NCI-H460 (cell line): ENCODE measurements around the gene GRAMD1A. TPM values are rescaled to one million over a fixed set of nuclear protein-coding genes. Genes with fewer than 3 reads are reported as not detected.
"Not testable (repeated sequence)": the region's sequence is repeated elsewhere in the genome, so short reads cannot be mapped to it uniquely, and the experiment has no call there.

Source experiments
- DNase-seq: peaks from one replicate; pipeline ENCODE4 v3.0.0-alpha.2; 2016; ENCODE audit warnings: low read depth; ENCODE audit errors: extremely low read depth
- total RNA-seq: library from RNA; depleted of rRNA; stranded (reverse); fragments of >200 nt; shearing (Covaris generic); gene quantifications from 2 replicates; pipeline ENCODE4 v1.2.3, GENCODE V29; 2014

Gene GRAMD1A
- total RNA-seq, 1 experiment from 2014 or later, result 34.5 TPM

DNA sequence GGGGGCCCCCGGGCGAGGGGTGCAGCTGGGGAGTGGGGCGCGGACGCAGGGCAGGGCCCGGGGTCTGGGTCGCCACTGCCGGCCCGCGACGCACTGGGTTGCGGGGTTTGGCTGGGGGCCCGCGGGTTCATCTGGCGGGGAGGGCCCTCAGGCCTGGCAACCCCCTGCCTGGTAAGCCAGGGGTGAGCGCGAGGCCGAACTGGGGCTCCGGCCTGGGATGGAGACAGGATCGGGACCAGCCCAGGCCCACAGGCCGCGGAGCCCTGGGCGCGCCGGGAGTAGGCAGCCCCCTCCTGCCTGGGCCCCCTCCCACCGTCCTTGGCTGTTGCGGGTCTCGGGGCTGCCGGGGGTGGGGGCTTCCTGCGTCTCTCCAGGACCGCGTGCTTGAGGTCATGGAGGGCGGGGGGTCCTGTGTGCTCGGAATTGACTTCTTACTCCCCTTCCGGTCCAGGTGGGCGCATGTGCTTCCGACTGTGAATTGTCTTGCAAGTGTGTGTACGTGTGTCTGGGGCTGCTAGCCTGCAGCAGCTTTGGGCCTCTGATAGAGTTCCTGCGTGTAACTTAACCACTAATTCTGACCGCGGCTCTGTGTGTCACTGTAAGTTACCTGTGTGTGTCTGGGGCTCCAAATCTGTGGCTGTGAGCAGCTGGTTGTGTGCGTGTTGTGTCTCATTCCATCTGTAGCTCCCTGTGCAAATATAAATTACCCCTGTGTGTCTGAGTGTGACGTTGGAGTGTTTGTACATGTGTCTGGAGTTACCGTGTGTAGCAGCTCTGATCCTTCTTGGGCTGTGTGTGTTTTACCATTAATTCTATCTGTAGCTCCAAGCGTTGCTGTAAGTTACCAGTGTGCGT lies 751 bp downstream of the GRAMD1A start:
- no peak for DNase-seq

- DNase-seq, result no peak
These were observed 2.0 kb downstream of the GRAMD1A start for GRCh38 chr19:35002037-35002535.

DNA sequence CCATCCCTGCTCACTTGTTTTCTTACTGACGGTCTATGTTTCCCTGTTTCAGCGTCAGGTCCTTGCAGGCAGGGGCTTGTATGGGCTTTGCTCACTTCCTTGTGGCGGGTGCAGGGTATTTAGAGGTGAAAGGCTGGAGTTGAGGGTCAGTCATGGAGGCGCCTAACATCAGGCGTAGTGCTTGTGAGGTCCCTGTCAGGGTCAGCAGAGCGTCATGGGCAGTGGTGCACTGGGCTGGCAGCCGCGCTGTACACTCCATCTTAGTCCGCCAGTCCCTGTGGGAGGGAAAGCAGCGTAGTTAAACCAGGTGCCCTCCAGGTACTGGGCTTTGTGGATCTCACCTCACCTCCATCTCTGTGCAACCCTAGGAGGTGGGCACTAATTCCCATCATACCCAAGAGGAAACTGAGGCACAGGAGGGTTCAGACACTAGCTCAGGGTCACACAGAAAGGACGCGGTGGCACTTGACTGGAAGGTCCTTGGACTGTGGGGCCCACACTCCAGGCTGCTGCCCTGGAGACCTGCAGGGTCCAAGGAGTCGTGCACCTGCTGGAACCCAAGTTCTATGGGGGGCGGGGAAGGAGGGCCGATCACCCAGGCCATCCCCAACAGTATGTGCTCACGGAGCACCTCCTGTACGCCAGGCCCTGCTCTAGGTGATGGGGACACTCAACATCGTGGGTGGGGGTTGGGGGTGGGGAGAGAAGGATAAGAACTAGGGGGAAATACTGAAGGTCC lies 4.6 kb downstream of the GRAMD1A start:
- DNase-seq, result no peak

DNA sequence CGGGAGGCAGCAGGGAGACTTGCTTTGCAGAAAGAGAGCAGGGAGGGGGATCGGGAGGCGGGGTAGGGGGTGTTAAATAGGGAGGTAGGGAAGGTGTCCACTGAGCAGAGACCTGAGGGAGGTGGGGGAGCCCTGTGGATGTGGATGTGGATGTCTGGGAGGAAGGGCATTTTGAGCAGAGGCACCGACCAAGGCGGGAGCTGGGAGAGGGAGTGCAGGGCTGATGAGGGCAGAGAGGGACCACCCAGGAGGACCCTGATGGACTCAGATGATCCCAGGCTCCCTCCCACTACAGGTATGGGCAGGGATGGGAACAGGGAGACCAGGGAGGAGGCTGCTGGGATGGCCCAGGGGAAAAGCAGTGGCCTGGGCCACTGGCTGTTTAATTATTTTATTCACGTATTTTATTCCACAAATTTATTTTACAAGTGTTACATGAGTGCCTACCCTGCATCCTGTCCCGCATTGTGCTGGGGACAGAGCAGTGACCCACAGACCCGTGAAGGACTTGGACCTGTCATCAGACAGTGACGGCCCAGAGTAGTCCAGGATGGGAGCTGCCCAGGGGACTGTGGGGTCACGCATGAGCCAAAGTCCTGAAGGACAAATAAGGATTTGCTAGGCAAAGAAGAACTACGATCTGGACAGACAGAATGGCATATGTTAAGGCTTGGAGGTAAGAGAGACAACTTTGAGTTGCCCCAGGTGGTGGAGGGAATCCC lies 5.3 kb downstream of the GRAMD1A start:
- DNase-seq, result no peak

DNA sequence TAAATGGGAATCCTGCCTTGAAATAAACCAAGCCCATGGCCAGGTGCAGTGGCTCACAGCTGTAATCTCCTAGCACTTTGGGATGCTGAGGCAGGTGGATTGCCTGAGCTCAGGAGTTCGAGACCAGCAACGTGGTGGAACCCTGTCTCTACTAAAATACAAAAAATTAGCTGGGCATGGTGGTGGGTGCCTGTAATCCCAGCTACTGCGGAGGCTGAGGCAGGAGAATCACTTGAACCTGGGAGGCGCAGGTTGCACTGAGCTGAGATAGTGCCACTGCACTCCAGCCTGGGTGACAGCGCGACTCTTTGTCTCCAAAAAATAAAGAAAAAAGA lies 5.9 kb downstream of the GRAMD1A start:
- DNase-seq, result not testable (repeated sequence)

DNA sequence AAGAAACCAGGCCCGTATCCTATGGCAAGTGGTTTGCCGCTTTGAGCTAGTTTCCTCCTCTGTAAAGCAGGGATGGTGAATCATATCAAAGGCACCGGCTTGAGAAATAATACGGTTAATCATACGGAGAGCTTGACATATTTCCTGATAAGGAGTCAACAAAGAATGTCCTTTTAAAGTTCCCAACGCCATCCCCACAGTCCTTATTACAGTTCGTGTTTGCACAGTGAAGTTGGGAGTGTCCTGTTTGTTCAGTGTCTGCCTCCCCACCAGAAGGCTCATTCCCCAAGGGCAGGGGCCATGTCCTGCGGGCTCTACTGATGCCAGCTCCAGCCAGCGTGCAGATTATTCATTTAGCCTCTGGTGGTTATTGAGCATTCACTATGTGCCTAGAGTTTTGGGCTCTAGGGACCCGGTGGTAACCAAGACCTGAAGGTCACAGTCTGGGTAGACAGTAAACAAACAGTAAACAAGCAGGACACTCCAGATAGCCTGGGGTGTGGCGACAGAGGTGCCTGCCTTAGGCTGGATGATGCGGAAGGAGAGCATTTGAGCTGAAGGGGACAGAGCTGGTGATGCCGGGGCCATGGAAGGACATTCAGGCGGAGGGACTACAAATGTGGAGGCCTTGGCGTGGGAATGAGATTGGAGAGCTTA lies 6.3 kb downstream of the GRAMD1A start:
- peak; percentile 41 for DNase-seq

- DNase-seq, result no peak
These were observed 6.9 kb downstream of the GRAMD1A start for GRCh38 chr19:35006999-35007365.

GRCh38 chr19:35007427-35007826 lies 7.3 kb downstream of the GRAMD1A start:
- DNase-seq, result not testable (repeated sequence)

DNA sequence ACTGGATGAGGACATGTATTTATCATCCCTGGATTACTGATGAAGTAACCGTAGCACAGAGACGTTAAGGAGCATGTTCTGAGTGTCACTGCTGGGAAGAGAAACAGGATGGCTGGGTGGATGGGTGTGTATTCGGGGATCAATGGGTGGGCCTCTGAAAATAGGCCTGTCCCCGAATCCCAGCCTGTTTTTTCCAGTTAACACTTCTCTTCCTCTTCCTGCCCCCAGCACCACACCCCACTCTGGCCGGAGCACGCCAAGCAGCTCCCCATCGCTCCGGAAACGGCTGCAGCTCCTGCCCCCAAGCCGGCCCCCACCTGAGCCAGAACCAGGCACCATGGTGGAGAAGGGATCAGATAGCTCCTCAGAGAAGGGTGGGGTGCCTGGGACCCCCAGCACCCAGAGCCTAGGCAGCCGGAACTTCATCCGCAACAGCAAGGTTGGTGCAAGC lies 8.8 kb downstream of the GRAMD1A start:
- no peak for DNase-seq

DNA sequence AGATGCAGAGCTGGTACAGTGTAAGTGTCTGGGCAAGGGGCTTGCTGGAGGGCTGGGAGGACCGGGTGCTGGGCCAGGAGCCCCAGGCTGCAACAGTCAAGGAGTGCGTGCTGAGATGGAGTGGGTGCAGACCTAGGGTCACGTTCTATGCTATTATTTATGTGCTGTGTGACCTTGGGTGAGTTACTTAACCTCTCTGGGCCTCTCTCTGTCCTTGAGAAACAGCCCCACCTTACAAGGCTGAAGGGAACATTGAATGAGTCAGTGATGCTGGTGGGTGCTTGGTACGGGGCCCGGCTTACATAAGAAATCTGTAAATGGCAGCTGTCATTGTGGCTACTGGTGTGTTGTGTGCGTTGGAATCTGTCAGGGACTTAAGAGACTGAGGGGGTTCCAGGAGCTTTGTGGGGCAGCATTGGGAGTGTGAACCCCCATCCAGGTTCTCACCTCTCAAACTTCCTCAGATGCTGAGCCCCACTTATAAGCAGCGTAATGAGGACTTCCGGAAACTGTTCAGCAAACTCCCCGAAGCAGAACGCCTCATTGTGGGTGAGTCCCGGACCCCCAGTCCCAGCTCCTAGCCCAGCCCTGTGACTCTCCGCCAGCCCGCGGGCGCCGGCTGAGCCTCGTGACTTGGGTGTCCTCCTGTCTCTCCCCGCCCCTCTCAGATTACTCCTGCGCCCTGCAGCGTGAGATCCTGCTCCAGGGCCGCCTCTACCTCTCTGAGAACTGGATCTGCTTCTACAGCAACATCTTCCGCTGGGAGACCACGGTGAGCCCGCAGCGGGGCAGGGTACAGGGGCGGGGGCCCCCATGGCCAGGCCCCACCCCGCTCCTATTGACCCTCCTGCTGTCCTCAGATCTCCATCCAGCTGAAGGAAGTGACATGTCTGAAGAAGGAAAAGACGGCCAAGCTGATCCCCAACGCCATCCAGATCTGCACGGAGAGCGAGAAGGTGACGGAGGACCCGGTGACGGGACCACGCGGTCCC lies 9.6 kb downstream of the GRAMD1A start:
- DNase-seq, result no peak

DNA sequence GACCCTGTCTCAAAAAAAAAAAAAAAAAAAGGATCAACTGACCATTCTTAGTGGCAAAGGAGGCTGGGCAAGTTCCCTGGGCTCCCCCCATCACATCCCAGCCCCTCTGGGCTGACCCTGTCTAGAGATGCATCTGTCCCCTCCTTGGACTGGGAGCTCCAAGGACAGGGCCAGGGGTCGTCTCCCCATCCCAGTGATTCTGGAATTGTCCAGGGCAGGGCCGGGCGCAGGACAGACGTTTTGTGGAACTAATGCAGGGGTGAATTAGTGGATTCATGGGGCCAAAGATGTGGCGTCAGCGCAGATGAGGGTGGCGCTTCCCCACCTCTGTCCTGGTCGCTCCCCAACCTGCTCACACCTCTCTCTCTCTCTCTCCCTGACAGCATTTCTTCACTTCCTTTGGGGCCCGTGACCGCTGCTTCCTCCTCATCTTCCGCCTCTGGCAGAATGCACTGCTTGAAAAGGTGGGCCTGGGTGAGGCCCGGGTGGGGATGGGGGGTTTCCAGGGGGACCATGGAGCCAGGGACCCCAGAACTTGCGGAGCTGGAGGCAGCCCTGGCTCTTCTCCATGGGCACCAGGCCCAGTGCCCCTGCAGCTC lies 11.1 kb downstream of the GRAMD1A start:
- DNase-seq, result no peak

- DNase-seq, result no peak
These were observed 11.9 kb downstream of the GRAMD1A start for GRCh38 chr19:35011737-35012682.

DNA sequence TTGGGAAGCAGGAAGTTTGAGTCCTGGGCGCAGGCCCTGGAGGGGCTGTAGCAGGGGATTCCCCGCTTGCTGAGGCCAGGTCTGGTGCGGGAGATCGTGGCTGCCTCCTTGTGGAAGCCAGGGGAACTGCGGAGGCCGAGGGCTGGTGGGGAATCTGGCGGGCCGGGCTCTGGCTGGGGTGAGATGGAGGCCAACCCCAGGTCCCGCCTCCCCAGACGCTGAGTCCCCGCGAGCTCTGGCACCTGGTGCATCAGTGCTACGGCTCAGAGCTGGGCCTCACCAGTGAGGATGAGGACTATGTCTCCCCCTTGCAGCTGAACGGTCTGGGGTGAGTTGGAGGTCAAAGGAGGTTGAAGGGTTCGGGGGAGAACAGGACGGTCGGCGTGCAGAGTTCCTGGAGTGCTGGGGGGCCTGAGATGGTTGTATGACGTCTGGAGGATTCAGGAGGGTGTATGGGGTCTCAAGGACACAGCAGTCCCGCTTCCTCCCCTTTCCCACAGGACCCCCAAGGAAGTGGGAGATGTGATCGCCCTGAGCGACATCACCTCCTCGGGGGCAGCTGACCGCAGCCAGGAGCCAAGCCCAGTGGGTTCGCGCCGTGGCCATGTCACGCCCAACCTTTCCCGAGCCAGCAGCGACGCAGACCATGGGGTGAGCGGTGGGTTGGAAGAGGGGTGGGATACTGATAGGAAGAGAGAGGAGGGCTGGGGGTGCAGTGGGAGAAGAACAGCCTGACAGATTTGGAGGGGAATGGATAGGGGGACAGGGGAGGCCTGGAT lies 13.1 kb downstream of the GRAMD1A start:
- peak; percentile 15 for DNase-seq

DNA sequence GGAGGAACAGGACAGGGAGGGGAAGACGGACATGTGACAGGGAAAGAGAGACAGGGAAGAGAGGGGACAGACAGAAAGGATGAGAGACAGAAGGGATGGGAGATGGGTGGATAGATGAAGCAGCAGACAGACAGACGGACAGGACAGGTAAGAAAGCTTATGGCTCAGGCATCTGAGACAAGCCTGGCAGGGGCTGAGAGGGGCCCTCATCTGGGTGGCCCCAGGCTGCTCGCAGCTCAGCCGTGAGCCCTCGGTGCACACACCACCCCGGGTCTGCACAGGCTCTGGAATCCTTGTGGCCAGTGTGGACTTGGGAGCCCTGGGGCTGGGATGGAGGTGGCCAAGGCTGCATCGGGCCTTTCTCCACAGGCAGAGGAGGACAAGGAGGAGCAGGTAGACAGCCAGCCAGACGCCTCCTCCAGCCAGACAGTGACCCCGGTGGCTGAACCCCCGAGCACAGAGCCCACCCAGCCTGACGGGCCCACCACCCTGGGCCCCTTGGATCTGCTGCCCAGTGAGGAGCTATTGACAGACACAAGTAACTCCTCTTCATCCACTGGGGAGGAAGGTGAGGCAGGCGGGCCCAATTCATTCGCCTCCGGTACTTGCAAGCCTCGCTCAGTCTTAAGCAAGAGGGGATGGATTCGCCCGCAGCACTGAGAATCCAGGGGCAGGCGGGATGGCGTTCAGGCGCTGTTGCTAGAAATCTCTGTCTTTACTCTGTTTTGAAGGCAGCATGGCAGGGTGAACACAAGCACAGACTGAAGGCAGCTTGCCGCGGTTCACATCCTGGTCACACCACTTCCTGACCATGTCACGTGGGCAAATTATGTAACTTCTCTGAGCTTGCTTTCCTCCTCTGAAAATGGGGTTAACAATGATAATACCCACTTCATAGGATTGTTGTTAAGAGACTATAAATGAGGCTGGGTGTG lies 14.0 kb downstream of the GRAMD1A start:
- no peak for DNase-seq

DNA sequence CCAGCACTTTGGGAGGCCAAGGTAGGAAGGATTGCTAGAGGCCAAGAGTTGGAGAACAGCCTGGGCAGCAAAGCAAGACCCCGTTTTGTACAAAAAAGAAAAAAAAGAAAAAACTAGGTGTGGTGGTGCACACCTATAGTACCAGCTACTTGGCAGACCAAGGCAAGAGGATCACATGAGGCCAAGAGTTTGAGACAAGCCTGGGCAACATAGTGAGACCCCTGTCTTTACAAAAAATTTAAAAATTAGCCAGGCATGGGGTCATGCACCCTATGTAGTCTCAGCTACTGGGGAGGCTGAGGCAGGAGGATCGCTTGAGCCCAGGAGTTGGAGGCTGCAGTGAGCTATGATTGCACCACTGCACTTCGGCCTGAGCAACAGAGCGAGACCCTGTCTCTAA lies 14.7 kb downstream of the GRAMD1A start:
- not testable (repeated sequence) for DNase-seq
